Measurements from ENCODE around the gene FOXJ2.

DNA sequence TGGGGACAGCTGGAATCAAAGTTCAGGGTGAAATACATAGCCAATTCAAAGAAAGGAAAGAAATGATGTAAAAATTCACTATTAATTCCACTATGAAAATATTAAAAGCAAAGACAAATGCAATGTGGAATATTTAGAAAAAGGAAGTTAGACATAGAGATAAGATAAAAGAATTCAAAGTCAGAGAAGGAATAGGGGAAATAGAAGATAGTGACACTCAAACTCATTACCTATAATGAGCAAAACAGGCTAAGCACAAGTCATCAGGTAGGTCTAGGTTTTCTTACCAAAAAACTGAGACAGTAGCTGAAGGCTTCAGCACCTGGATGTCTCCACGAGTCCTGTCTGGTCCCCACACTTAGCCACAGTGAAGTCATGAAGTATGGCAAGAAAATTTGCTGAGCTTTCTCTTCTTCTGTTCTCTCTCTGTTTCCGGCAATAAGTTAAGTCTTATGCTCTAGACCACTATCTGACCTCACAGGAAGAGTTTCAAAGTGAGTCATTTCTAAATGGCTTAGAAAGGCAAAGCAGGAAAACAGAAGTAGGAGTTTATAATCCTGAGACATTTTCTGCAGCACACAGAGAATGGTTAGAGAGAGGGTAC is 33.6 kb downstream of the FOXJ2 start, which contains the start of gene C3AR1:
- TF ChIP-seq EZH2 (IDR thresholded peaks at IDR 0.05; ENCODE audit: low read depth) = no peak
- TF ChIP-seq, protein P1, sequence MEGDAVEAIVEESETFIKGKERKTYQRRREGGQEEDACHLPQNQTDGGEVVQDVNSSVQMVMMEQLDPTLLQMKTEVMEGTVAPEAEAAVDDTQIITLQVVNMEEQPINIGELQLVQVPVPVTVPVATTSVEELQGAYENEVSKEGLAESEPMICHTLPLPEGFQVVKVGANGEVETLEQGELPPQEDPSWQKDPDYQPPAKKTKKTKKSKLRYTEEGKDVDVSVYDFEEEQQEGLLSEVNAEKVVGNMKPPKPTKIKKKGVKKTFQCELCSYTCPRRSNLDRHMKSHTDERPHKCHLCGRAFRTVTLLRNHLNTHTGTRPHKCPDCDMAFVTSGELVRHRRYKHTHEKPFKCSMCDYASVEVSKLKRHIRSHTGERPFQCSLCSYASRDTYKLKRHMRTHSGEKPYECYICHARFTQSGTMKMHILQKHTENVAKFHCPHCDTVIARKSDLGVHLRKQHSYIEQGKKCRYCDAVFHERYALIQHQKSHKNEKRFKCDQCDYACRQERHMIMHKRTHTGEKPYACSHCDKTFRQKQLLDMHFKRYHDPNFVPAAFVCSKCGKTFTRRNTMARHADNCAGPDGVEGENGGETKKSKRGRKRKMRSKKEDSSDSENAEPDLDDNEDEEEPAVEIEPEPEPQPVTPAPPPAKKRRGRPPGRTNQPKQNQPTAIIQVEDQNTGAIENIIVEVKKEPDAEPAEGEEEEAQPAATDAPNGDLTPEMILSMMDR (conservative IDR thresholded peaks at IDR 0.05) = no peak

Measured in PC-9 (cell line).